ENCODE results near the gene SORL1. TPM values are rescaled to one million over a fixed set of nuclear protein-coding genes. Genes with fewer than 3 reads are reported as not detected.
"Not testable (repeated sequence)": the region's sequence is repeated elsewhere in the genome, so short reads cannot be mapped to it uniquely, and the experiment has no call there.

SORL1 gene
- total RNA-seq, 1 experiment from 2014 or later = 68.3 TPM

DNA sequence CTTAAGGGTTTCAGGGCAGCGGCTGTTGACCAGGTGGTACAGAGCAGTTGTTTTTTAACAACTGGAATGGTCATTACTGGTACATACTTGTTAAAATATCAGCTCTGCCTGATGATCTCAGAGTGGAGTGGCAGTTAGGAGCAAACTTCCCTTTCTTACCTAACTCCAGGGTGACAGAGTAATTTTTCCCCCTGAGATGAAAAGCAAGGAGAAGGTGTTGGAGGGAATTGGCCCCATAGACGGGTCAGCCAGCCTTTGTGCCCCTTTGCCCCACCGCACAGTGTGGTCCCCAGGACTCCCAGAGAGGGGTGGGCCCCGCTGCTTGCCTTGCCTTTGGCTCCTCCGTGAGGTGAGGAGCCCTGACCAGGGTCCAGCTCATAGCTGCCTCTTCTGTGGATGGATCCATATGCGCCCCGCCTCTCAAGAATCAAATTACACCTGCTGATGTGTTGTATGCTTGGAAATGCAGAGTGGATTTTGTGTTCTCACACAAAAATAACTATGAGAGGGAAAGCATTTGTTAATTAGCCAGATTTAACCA, 27.7 kb downstream of the SORL1 start:
- Mint-ChIP-seq H3K27me3 (ENCODE audit: low read depth) (no peaks in the 10 kb centered on the region), H3K4me1 (peaks cover 57 to 74% of the 10 kb centered on the region in 2 experiments), H3K4me3 (peak overlapping the region; percentile 1 to 51; a peak in 4 of 5 replicates), H3K9me3 (no peaks in the 10 kb centered on the region), H3K27ac (peak overlapping the region; percentile 85 to 97 (median 96)), H3K36me3 (ENCODE audit: insufficient read depth in 1 of 3, low read depth in 3 of 3) (peaks cover 13 to 35% (median 18%) of the 10 kb centered on the region in 3 experiments)
- no peak overlapping the region for H2AK5ac ChIP-seq (ENCODE audit: insufficient read length, low read length)
- H3K14ac ChIP-seq (ENCODE audit: insufficient read depth, low read length) = no peak overlapping the region
- no peak overlapping the region for H4K91ac ChIP-seq (ENCODE audit: insufficient read length, low read depth, low read length)
- H3K4me1 ChIP-seq (ENCODE audit: insufficient read depth, low read length) = peaks cover 25% of the 10 kb centered on the region; the same call in 1 of the 2 replicates
- no peak overlapping the region for H3K4ac ChIP-seq (ENCODE audit: low read depth, low read length)
- no peak for DNase-seq
- no peak overlapping the region for H3K9ac ChIP-seq (ENCODE audit: extremely low read depth, insufficient read length, low read length)
- H2BK20ac ChIP-seq (ENCODE audit: low read depth, low read length, poor library complexity, severe bottlenecking) = no peak overlapping the region
- TF ChIP-seq CTCF (conservative IDR thresholded peaks at IDR 0.05) = no peak
- H3K27ac ChIP-seq (ENCODE audit: insufficient read length, low read depth, low read length) = peak overlapping the region; percentile 21
- H3K23me2 ChIP-seq (ENCODE audit: insufficient read length, low read depth, low read length, poor library complexity, severe bottlenecking) = no peaks in the 10 kb centered on the region
- peak overlapping the region; percentile 13 for H3K18ac ChIP-seq (ENCODE audit: insufficient read length, low read depth, low read length)
- no peak overlapping the region for H3K23ac ChIP-seq (ENCODE audit: insufficient read length, low read depth, low read length)
- WGBS (ENCODE audit: extremely low coverage, insufficient read length, low lambda C conversion rate) = no CpG with 5 or more reads among the region's 7 CpGs
- no peak overlapping the region for H4K5ac ChIP-seq (ENCODE audit: insufficient read length, low read depth, low read length)
- no peaks in the 10 kb centered on the region for H3K9me3 ChIP-seq (ENCODE audit: control insufficient read depth, low read depth, low read length)
- H2AFZ ChIP-seq (ENCODE audit: low read length) = no peak overlapping the region
- H2BK15ac ChIP-seq (ENCODE audit: low read depth, low read length) = no peak overlapping the region
- no peak overlapping the region for H4K8ac ChIP-seq (replicated peaks; ENCODE audit: insufficient read length, low read depth, low read length)
- no peaks in the 10 kb centered on the region for H3K79me1 ChIP-seq (ENCODE audit: insufficient read depth, low read depth, low read length, poor library complexity, severe bottlenecking)
- no peak overlapping the region for H2BK12ac ChIP-seq (ENCODE audit: insufficient read length, low read depth, low read length)
- no peaks in the 10 kb centered on the region for H3K27me3 ChIP-seq (ENCODE audit: insufficient read depth, low read length)
- no peak overlapping the region for H3K56ac ChIP-seq (ENCODE audit: insufficient read length, low read depth, low read length)
- H2BK120ac ChIP-seq (ENCODE audit: low read depth, low read length, poor library complexity, severe bottlenecking) = no peak overlapping the region
- no peak overlapping the region for H3T11ph ChIP-seq (ENCODE audit: low read length)
- H2BK5ac ChIP-seq (ENCODE audit: insufficient read length, low read length) = no peak overlapping the region
- no peaks in the 10 kb centered on the region for H4K20me1 ChIP-seq (ENCODE audit: control insufficient read depth, insufficient read depth, insufficient read length)
- H3K79me2 ChIP-seq (ENCODE audit: insufficient read depth, low read length) = no peaks in the 10 kb centered on the region
- peak overlapping the region; percentile 20 for H3K4me2 ChIP-seq (ENCODE audit: insufficient read depth, insufficient read length, low read length)

- H2BK120ac ChIP-seq (ENCODE audit: low read depth, low read length, poor library complexity, severe bottlenecking); H4K20me1 ChIP-seq (ENCODE audit: control insufficient read depth, insufficient read depth, insufficient read length); H3K23me2 ChIP-seq (ENCODE audit: insufficient read length, low read depth, low read length, poor library complexity, severe bottlenecking); H3K9ac ChIP-seq (ENCODE audit: extremely low read depth, insufficient read length, low read length); H3K79me1 ChIP-seq (ENCODE audit: insufficient read depth, low read depth, low read length, poor library complexity, severe bottlenecking); H4K8ac ChIP-seq (replicated peaks; ENCODE audit: insufficient read length, low read depth, low read length); H3K18ac ChIP-seq (ENCODE audit: insufficient read length, low read depth, low read length); H3K9me3 Mint-ChIP-seq; H3K79me2 ChIP-seq (ENCODE audit: insufficient read depth, low read length); H3K14ac ChIP-seq (ENCODE audit: insufficient read depth, low read length); H3K27me3 Mint-ChIP-seq (ENCODE audit: low read depth); H2BK15ac ChIP-seq (ENCODE audit: low read depth, low read length); H4K91ac ChIP-seq (ENCODE audit: insufficient read length, low read depth, low read length); H3K9me3 ChIP-seq (ENCODE audit: control insufficient read depth, low read depth, low read length); H3K23ac ChIP-seq (ENCODE audit: insufficient read length, low read depth, low read length); H3K56ac ChIP-seq (ENCODE audit: insufficient read length, low read depth, low read length); H3K4me3 Mint-ChIP-seq; H3K27me3 ChIP-seq (ENCODE audit: insufficient read depth, low read length); H2BK20ac ChIP-seq (ENCODE audit: low read depth, low read length, poor library complexity, severe bottlenecking); H2BK5ac ChIP-seq (ENCODE audit: insufficient read length, low read length); H3K4ac ChIP-seq (ENCODE audit: low read depth, low read length); H3T11ph ChIP-seq (ENCODE audit: low read length); DNase-seq; H2AFZ ChIP-seq (ENCODE audit: low read length); H4K5ac ChIP-seq (ENCODE audit: insufficient read length, low read depth, low read length); H3K4me2 ChIP-seq (ENCODE audit: insufficient read depth, insufficient read length, low read length); H3K27ac ChIP-seq (ENCODE audit: insufficient read length, low read depth, low read length); H2BK12ac ChIP-seq (ENCODE audit: insufficient read length, low read depth, low read length); H2AK5ac ChIP-seq (ENCODE audit: insufficient read length, low read length): not testable (repeated sequence)
- no CpG with 5 or more reads among the region's 2 CpGs for WGBS (ENCODE audit: extremely low coverage, insufficient read length, low lambda C conversion rate)
- Mint-ChIP-seq H3K36me3 (ENCODE audit: insufficient read depth in 1 of 3, low read depth in 3 of 3) (peaks cover 20 to 32% (median 31%) of the 10 kb centered on the region in 3 experiments), H3K27ac (peak overlapping the region; percentile 5 to 60 (median 42); a peak in 6 of 7 replicates), H3K4me1 (peaks cover 53 to 60% of the 10 kb centered on the region in 2 experiments)
- peaks cover 20% of the 10 kb centered on the region; the same call in 1 of the 2 replicates for H3K4me1 ChIP-seq (ENCODE audit: insufficient read depth, low read length)
Measured at GRCh38 chr11:121481484-121482230, 29.5 kb downstream of the SORL1 start.

All from H9 (cell line).